Uterus (tissue), 2 donors: Measurements from ENCODE around the gene FMNL2.

ENCODE experiments used
- POLR2A ChIP-seq, 2 donors: fragments of 450-650 bp; IDR thresholded peaks; one replicate each; pipeline ENCODE4 v1.6.1; 2016; ENCODE audit warnings: antibody characterized with exemption in 2 of 2, mild to moderate bottlenecking in 1 of 2, moderate library complexity in 1 of 2
- TF ChIP-seq, protein P1 (sequence below), 4 experiments: fragments of 200-600 bp in 2 of 4; fragments of 450-650 bp in 2 of 4; sonication (generic) in 2 of 4; IDR thresholded peaks; one replicate each; pipeline ENCODE4 v1.5.1; 2016 to 2019; ENCODE audit warnings: antibody characterized with exemption in 4 of 4, mild to moderate bottlenecking in 2 of 4, moderate library complexity in 1 of 4

DNA sequence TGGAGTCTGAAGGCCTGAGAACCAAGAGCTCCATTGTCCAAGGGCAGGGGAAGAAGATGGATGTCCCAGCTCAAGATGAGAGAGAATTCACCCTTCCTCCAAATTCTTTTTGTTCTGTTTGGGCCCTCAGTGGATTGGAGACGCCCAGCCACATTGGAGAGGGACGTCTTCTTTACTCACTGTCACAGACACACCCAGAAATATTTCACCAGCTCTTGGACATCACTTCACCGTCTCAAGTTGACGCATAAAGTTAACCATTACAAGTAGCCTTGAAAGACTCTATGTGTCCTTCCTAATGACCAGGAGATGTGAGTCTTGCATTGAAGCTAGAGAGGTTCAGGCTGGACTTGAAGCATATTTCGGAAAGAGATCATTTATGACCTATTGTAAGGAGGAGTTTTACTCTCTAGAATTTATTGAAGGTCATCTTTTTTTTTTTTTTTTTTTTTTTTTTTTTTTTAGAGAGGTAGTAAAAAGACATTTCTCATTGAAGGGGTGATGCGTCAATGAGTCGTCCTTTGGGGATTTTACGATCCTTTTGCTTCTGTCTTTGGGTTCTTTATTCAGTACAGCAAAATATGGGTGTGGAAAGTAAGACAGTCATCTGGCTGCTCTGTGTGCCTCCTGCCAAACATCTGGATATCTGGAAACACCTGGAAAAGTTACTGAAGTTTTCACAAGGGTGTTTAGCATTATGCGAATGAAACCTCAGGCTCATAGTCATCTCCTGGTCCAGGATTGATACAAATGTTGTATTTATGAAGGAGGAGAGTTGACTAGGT, 264.2 kb downstream of the FMNL2 start:
- TF ChIP-seq, protein P1, sequence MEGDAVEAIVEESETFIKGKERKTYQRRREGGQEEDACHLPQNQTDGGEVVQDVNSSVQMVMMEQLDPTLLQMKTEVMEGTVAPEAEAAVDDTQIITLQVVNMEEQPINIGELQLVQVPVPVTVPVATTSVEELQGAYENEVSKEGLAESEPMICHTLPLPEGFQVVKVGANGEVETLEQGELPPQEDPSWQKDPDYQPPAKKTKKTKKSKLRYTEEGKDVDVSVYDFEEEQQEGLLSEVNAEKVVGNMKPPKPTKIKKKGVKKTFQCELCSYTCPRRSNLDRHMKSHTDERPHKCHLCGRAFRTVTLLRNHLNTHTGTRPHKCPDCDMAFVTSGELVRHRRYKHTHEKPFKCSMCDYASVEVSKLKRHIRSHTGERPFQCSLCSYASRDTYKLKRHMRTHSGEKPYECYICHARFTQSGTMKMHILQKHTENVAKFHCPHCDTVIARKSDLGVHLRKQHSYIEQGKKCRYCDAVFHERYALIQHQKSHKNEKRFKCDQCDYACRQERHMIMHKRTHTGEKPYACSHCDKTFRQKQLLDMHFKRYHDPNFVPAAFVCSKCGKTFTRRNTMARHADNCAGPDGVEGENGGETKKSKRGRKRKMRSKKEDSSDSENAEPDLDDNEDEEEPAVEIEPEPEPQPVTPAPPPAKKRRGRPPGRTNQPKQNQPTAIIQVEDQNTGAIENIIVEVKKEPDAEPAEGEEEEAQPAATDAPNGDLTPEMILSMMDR (IDR thresholded peaks at IDR 0.05), result no peak
- no peak for TF ChIP-seq POLR2A (IDR thresholded peaks at IDR 0.05)
